A549 (cell line): ENCODE data around the gene B4GALT1. TPM values are rescaled to one million over a fixed set of nuclear protein-coding genes. Genes with fewer than 3 reads are reported as not detected.

ENCODE experiments used
- ATAC-seq, 2 experiments: fragments of 200-7000 bp in 1 of 2; fragments of >200 bp in 1 of 2; cut with Nextera tagmentation in 1 of 2; cut with Tn5 transposase in 1 of 2; 3 replicates each; pipeline versions ENCODE4 v1.8.0 to v1.9.1; 2018 to 2020; ENCODE audit warnings: mild to moderate bottlenecking in 1 of 2, moderate library complexity in 1 of 2
- CTCF ChIA-PET: fragments of 300-600 bp; sonication (Branson Sonifier 250); formaldehyde crosslinking; extraction: SDS; loops from one replicate; lab custom pipeline; 2021; ENCODE audit warnings: antibody characterized with exemption, inconsistent platforms; lab: Yijun Ruan, JAX
- POLR2A ChIA-PET: fragments of 350-600 bp; formaldehyde crosslinking; extraction: SDS; loops from one replicate; lab custom pipeline; 2021; ENCODE audit warnings: antibody characterized with exemption, inconsistent platforms; lab: Yijun Ruan, JAX
- DNase-seq, 2 experiments: peaks; one replicate each; pipeline versions ENCODE4 v3.0.0 to v3.0.0-alpha.2; 2011 to 2016; ENCODE audit warnings: low read depth in 1 of 2, low spot score in 1 of 2
- FAIRE-seq: peaks from 2 replicates; lab custom pipeline; 2011; peaks lifted over from hg19 to GRCh38; lab: Jason Lieb, UNC
- H3K27ac ChIP-seq, 2 experiments: fragments of >200 bp; sonication (Bioruptor Twin); formaldehyde crosslinking; 3 replicates each; pipeline ENCODE4 v1.5.1; 2016 to 2017
- H3K4me1 ChIP-seq: fragments of >200 bp; sonication (Bioruptor Twin); formaldehyde crosslinking; 3 replicates; pipeline ENCODE4 v1.6.1; 2016
- H3K4me2 ChIP-seq: fragments of >200 bp; sonication (Bioruptor Twin); formaldehyde crosslinking; 3 replicates; pipeline ENCODE4 v1.6.1; 2016
- H3K4me3 ChIP-seq: fragments of >200 bp; sonication (Bioruptor Twin); formaldehyde crosslinking; 3 replicates; pipeline ENCODE4 v1.5.1; 2016
- H3K9me3 ChIP-seq: fragments of >200 bp; sonication (Bioruptor Twin); formaldehyde crosslinking; 3 replicates; pipeline ENCODE4 v1.6.1; 2016
- ATOH8 ChIP-seq: fragments of 250-450 bp; sonication (Bioruptor Pico); IDR thresholded peaks from 2 replicates; pipeline ENCODE4 v1.5.0; 2020; ENCODE audit warnings: low read depth, mild to moderate bottlenecking, moderate library complexity
- BCL3 ChIP-seq: fragments of >200 bp; sonication (Bioruptor Twin); formaldehyde crosslinking; IDR thresholded peaks from 3 replicates; pipeline ENCODE4 v1.6.1; 2016
- CBX2 ChIP-seq: fragments of 200-600 bp; sonication (generic); IDR thresholded peaks from 2 replicates; pipeline ENCODE4 v1.6.1; 2016; ENCODE audit warnings: low read depth, mild to moderate bottlenecking, borderline replicate concordance
- CEBPB ChIP-seq, 2 experiments: fragments of >200 bp in 1 of 2; sonication (Bioruptor Twin) in 1 of 2; formaldehyde crosslinking in 1 of 2; IDR thresholded peaks; 2 replicates each; pipeline ENCODE4 v1.6.1; 2012 to 2016
- CHD2 ChIP-seq: fragments of 150-350 bp; IDR thresholded peaks from 2 replicates; pipeline ENCODE4 v1.6.1; 2014; ENCODE audit warnings: low read length; ENCODE audit not compliant: partially characterized antibody
- CTCF ChIP-seq: fragments of >200 bp; sonication (Bioruptor Twin); formaldehyde crosslinking; IDR thresholded peaks from 3 replicates; pipeline ENCODE4 v1.5.1; 2016
- E2F6 ChIP-seq: IDR thresholded peaks from 2 replicates; pipeline ENCODE4 v1.6.1; 2012; ENCODE audit warnings: low read depth, borderline replicate concordance
- EHMT2 ChIP-seq: fragments of 200-600 bp; sonication (generic); IDR thresholded peaks from 2 replicates; pipeline ENCODE4 v1.6.1; 2016; ENCODE audit warnings: antibody characterized with exemption, low read depth, mild to moderate bottlenecking, moderate library complexity
- ELK1 ChIP-seq: fragments of 150-350 bp; IDR thresholded peaks from 2 replicates; pipeline ENCODE4 v1.6.1; 2014; ENCODE audit warnings: low read depth, mild to moderate bottlenecking, low read length
- EP300 ChIP-seq, 2 experiments: fragments of >200 bp; sonication (Bioruptor Twin); formaldehyde crosslinking; IDR thresholded peaks; 2 replicates in 1 of 2; 3 replicates in 1 of 2; pipeline ENCODE4 v1.6.1; 2016 to 2017
- ESRRA ChIP-seq: fragments of 150-350 bp; IDR thresholded peaks from 2 replicates; pipeline ENCODE4 v1.6.1; 2014; ENCODE audit warnings: mild to moderate bottlenecking, low read length, borderline replicate concordance
- FOSB ChIP-seq: fragments of 250-450 bp; sonication (Bioruptor Pico); IDR thresholded peaks from 2 replicates; pipeline ENCODE4 v1.5.0; 2020; ENCODE audit warnings: mild to moderate bottlenecking, moderate library complexity
- FOSL2 ChIP-seq, 2 experiments: fragments of 450-650 bp in 1 of 2; fragments of >200 bp in 1 of 2; sonication (Bioruptor Twin) in 1 of 2; formaldehyde crosslinking; IDR thresholded peaks; 2 replicates each; pipeline versions ENCODE4 v1.5.0 to v1.6.1; 2016 to 2020; ENCODE audit warnings: mild to moderate bottlenecking in 1 of 2, moderate library complexity in 1 of 2
- GATA3 ChIP-seq: IDR thresholded peaks from 2 replicates; pipeline ENCODE4 v1.6.1; 2012; ENCODE audit warnings: borderline replicate concordance
- HES2 ChIP-seq: fragments of >200 bp; sonication (Bioruptor Twin); formaldehyde crosslinking; IDR thresholded peaks from 2 replicates; pipeline ENCODE4 v1.6.1; 2016
- JUN ChIP-seq, 2 experiments: fragments of >200 bp; sonication (Bioruptor Twin); formaldehyde crosslinking; IDR thresholded peaks; 2 replicates in 1 of 2; 3 replicates in 1 of 2; pipeline ENCODE4 v1.6.1; 2016 to 2017
- JUNB ChIP-seq: fragments of >200 bp; sonication (Bioruptor Twin); formaldehyde crosslinking; IDR thresholded peaks from 2 replicates; pipeline ENCODE4 v1.6.1; 2016
- KDM5A ChIP-seq: fragments of 200-600 bp; sonication (generic); IDR thresholded peaks from 2 replicates; pipeline ENCODE4 v1.6.1; 2016; ENCODE audit warnings: antibody characterized with exemption, mild to moderate bottlenecking
- MAX ChIP-seq: IDR thresholded peaks from 2 replicates; pipeline ENCODE4 v1.6.1; 2012
- MAZ ChIP-seq: fragments of 150-350 bp; IDR thresholded peaks from 2 replicates; pipeline ENCODE4 v1.6.1; 2014; ENCODE audit warnings: antibody characterized with exemption, low read depth, low read length, borderline replicate concordance
- MYC ChIP-seq: IDR thresholded peaks from 2 replicates; pipeline ENCODE4 v1.6.1; 2012; ENCODE audit warnings: mild to moderate bottlenecking, inconsistent platforms, low read length, improper control_type of control experiment, borderline replicate concordance
- NFE2L2 ChIP-seq: fragments of 150-350 bp; conservative IDR thresholded peaks from 2 replicates; pipeline ENCODE4 v1.6.1; 2014; ENCODE audit warnings: low read length
- POLR2A ChIP-seq: IDR thresholded peaks from 2 replicates; pipeline ENCODE4 v1.6.1; 2012; ENCODE audit warnings: mild to moderate bottlenecking, low read length
- RCOR1 ChIP-seq: fragments of 150-350 bp; IDR thresholded peaks from 2 replicates; pipeline ENCODE4 v1.6.1; 2014; ENCODE audit warnings: antibody characterized with exemption, low read length, low read depth
- SMC3 ChIP-seq: fragments of >200 bp; sonication (Bioruptor Twin); formaldehyde crosslinking; IDR thresholded peaks from 3 replicates; pipeline ENCODE4 v1.6.1; 2018; ENCODE audit warnings: inconsistent platforms
- TFCP2L1 ChIP-seq: fragments of 250-450 bp; sonication (Bioruptor Pico); IDR thresholded peaks from 2 replicates; pipeline ENCODE4 v1.5.0; 2021; ENCODE audit warnings: mild to moderate bottlenecking
- ZC3H11A ChIP-seq: fragments of 450-650 bp; IDR thresholded peaks from 2 replicates; pipeline ENCODE4 v1.6.1; 2014; ENCODE audit warnings: antibody characterized with exemption, mild to moderate bottlenecking
- ZFP36 ChIP-seq: fragments of 450-650 bp; IDR thresholded peaks from 2 replicates; pipeline ENCODE4 v1.6.1; 2014; ENCODE audit warnings: borderline replicate concordance; ENCODE audit not compliant: partially characterized antibody
- WGBS: methylation state at CpG from one replicate; pipeline ENCODE4 v1.1.6; 2017; ENCODE audit errors: missing lambda C conversion rate; 5-methylcytosine and 5-hydroxymethylcytosine counted together
- polyA plus RNA-seq, 4 experiments: library from polyadenylated mRNA; depleted of rRNA in 3 of 4; stranded (reverse); fragments of >200 nt; fragmentation: RNase III in 1 of 4; extraction: RNeasy Plus Mini Kit Qiagen cat#74134 plus additional on column Dnase treatment in 1 of 4; gene quantifications; 2 replicates in 3 of 4; 3 replicates in 1 of 4; pipeline ENCODE4 v1.2.3, GENCODE V29; 2011 to 2017

B4GALT1 gene
- polyA plus RNA-seq, 2 of the 4 experiments (the other 2 are of a cell fraction): 167 to 180 TPM

- H3K4me3 ChIP-seq: peak overlapping the region; percentile 86
- DNase-seq: no peak
- H3K4me1 ChIP-seq: peaks cover 62% of the 10 kb centered on the region
- WGBS: 54% methylated on average over 6 of the region's 8 CpGs
- H3K9me3 ChIP-seq: no peaks in the 10 kb centered on the region
- CTCF ChIA-PET: interaction anchor here (1.0 to 6.3 kb wide), 7 partner anchors 7 to 83 kb away, joined by 3 to 32 read pairs (median 5); no protein-coding TSS in a partner anchor
- peak overlapping the region; percentile 87 for H3K4me2 ChIP-seq
- no peak for ATAC-seq
- TF ChIP-seq MYC: no peak
- TF ChIP-seq EHMT2: no peak
- TF ChIP-seq CTCF: no peak
- no peak for TF ChIP-seq E2F6
- TF ChIP-seq TFCP2L1 (CRISPR knock-in tag): no peak
- TF ChIP-seq CHD2: no peak
- TF ChIP-seq CBX2: no peak
- no peak for TF ChIP-seq ZFP36
- TF ChIP-seq JUN (IDR thresholded peaks at IDR 0.05): no peak
- no peak for TF ChIP-seq ATOH8
- no peak for TF ChIP-seq ZC3H11A
- TF ChIP-seq JUNB: no peak
- TF ChIP-seq GATA3: no peak
- no peak for TF ChIP-seq FOSB
- TF ChIP-seq RCOR1: no peak
- no peak for TF ChIP-seq MAZ
- TF ChIP-seq NFE2L2: no peak
- TF ChIP-seq ESRRA: no peak
- POLR2A ChIA-PET: interaction anchor here (0.9 to 3.6 kb wide), 6 partner anchors 9 to 138 kb away, joined by 4 to 28 read pairs (median 5); partner anchors contain the start of gene SMU1
- no peak for FAIRE-seq
- peak overlapping the region; percentile 95 to 97 for H3K27ac ChIP-seq
Measured at GRCh38 chr9:33163433-33164137, 3.6 kb downstream of the B4GALT1 start.

- Histone ChIP-seq H3K9me3 (no peaks in the 10 kb centered on the region), H3K27ac (peak overlapping the region; percentile 95 to 97), H3K4me1 (peaks cover 62% of the 10 kb centered on the region), H3K4me2 (peak overlapping the region; percentile 87), H3K4me3 (peak overlapping the region; percentile 86)
- 8% methylated on average over 9 of the region's 9 CpGs for WGBS
- peak; percentile 55 to 89 for DNase-seq
- peak; percentile 54 for FAIRE-seq
- ChIA-PET POLR2A (interaction anchor here (0.9 to 3.6 kb wide), 7 partner anchors 9 to 137 kb away, joined by 3 to 28 read pairs (median 5); partner anchors contain the start of gene SMU1), CTCF (interaction anchor here (1.0 to 6.3 kb wide), 12 partner anchors 8 to 84 kb away, joined by 3 to 32 read pairs (median 4); no protein-coding TSS in a partner anchor)
- ATAC-seq: peak; percentile 4 to 25
- no peak for TF ChIP-seq ZFP36
- TF ChIP-seq CHD2: no peak
- peak; percentile 86 to 95; a peak in 4 of 5 replicates for TF ChIP-seq JUN (IDR thresholded peaks at IDR 0.05)
- no peak for TF ChIP-seq FOSB
- TF ChIP-seq KDM5A: no peak
- peak; percentile 79 for TF ChIP-seq JUNB
- TF ChIP-seq ZC3H11A: no peak
- no peak for TF ChIP-seq ELK1
- TF ChIP-seq GATA3: peak; percentile 81; the same call in 1 of the 2 replicates
- peak; percentile 93 to 95 for TF ChIP-seq CEBPB (IDR thresholded peaks at IDR 0.05)
- 0 out of 3 replicates have a peak, but pooled peaks have one; percentile 20 for TF ChIP-seq SMC3
- 0 out of 2 replicates have a peak, but pooled peaks have one; percentile 34 for TF ChIP-seq MAX
- TF ChIP-seq HES2: peak; percentile 36; the same call in 1 of the 2 replicates
- no peak for TF ChIP-seq RCOR1
- TF ChIP-seq BCL3: peak; percentile 80
- TF ChIP-seq EP300 (IDR thresholded peaks at IDR 0.05): peak; percentile 92 to 94
- TF ChIP-seq FOSL2 (IDR thresholded peaks at IDR 0.05): no peak
- TF ChIP-seq FOSL2 (CRISPR knock-in tag; IDR thresholded peaks at IDR 0.05): peak; percentile 72
- TF ChIP-seq POLR2A: no peak
Measured at GRCh38 chr9:33162721-33163311, 4.3 kb downstream of the B4GALT1 start.
